ENCODE measurements around the gene ABCB4. TPM values are rescaled to one million over a fixed set of nuclear protein-coding genes. Genes with fewer than 3 reads are reported as not detected.

The ABCB4 gene
- not detected for total RNA-seq

DNA sequence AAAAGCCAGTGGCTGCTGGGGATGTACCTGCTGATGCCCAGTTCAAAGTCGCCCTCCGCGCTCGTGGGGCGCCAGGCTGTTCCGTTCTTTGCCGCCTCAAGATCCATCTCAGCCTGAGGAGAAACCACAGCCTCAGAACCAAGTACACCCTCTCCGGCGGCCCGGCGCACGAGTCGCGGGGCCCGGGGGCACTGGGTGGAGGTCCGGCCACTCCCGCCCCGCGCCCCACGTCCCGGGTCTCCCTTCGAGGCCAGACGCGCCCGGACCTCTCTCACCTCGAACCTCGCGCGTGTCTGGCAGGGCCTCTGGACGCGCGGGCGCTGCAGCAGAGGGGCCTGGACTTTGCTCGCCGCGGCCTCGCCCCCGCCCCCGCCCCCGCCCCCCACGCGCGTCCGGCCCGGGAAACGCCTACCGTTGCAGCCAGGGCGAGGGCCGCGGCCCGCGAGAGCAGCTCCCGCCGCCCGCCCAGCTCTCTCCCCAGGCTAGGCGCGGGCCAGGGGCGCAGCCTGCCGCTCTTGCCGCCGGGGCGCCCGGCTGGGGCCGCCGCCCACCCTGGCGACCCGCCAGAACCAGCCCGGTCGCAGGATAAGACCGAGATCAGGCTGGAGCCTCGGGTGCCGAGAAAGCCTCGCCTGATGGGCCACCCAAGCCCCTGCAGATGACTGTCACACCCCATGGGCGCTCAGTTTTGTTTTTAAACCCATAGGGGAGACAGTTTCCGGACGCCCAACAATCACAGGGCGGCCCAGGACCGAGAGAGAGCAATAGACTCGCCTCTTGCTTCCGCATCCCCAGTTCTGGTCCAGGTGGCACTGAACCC, at the start of gene ABCB4:
Gene ABCB4 (minus strand): TSS at position 322 of the 820 bp plus-strand sequence. CDS start 215 bp downstream, at position 107.
- Mint-ChIP-seq H3K4me3 (peak within 1 kb of the TSS; percentile 46), H3K27me3 (peaks cover 37% of the 10 kb centered on the region), H3K27ac (peak within 1 kb of the TSS; percentile 18), H3K9me3 (no peaks in the 10 kb centered on the region), H3K36me3 (ENCODE audit: low read depth) (no peaks in the 10 kb centered on the region), H3K4me1 (peaks cover 4% of the 10 kb centered on the region)
- ATAC-seq (replicated peaks): no peak

DNA sequence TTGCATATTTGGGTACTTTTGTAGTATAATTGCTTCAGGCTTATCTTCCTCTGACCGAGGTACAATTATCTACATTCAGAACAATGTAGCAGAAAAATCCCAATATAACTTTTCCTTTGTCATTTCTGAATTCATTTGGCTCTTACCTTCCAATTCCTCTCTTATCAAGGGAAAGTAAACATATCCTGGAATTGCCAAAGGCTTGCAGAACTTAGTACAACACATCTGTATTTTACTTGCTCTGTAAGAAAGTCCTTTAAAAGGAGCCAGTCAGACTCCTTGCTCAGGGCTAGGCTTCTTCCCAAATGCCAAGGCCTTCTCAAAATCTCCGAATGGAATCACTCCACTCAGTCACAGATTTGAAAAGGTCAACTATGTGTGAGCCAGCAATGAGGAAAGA, 43.3 kb upstream of the ABCB4 start:
- no peaks in the 10 kb centered on the region for H3K27me3 Mint-ChIP-seq
- H3K9me3 Mint-ChIP-seq: no peaks in the 10 kb centered on the region
- H3K4me1 Mint-ChIP-seq: no peaks in the 10 kb centered on the region
- H3K4me3 Mint-ChIP-seq: no peak overlapping the region
- no peak overlapping the region for H3K27ac Mint-ChIP-seq
- no peak for ATAC-seq (replicated peaks)
- H3K36me3 Mint-ChIP-seq (ENCODE audit: low read depth): peaks cover 29% of the 10 kb centered on the region

- Mint-ChIP-seq H3K4me3 (no peak overlapping the region), H3K4me1 (no peaks in the 10 kb centered on the region), H3K27me3 (no peaks in the 10 kb centered on the region), H3K36me3 (ENCODE audit: low read depth) (peaks cover 33% of the 10 kb centered on the region), H3K9me3 (no peaks in the 10 kb centered on the region), H3K27ac (no peak overlapping the region)
- ATAC-seq (replicated peaks): no peak
Observed at GRCh38 chr7:87517891-87518290, 42.4 kb upstream of the ABCB4 start.

- no peak for ATAC-seq (replicated peaks)
- Mint-ChIP-seq H3K4me3 (no peak overlapping the region), H3K9me3 (no peaks in the 10 kb centered on the region), H3K27ac (no peak overlapping the region), H3K4me1 (no peaks in the 10 kb centered on the region), H3K27me3 (no peaks in the 10 kb centered on the region), H3K36me3 (ENCODE audit: low read depth) (peaks cover 33% of the 10 kb centered on the region)
Observed at GRCh38 chr7:87517136-87517815, 41.8 kb upstream of the ABCB4 start.

DNA sequence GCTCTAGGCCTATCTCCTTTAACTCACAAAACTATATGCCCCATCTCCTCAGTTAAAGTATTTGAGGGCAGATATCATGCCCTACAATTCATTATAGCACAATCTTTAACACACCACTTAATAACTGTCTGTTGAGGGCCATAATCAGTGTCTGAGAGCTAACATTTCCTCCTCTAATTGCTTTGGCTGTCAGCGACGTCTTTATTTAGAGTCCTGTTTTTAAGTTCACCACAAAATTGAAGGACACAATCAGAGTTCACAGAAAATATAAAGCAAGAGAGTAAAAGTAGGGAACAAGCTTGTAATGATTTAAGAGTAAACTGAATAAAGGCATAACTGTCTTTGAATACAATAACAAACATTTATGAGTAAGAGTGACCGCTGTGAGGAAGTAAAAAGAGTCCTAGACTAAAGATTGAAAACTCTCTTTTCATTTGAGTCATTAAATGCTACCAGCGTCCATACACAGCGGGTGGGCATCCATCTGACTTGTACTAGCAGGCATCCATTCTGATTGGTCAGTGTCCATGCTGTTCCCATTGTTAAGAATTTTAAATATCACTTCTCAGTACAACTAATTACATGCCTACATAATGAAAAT, 38.4 kb upstream of the ABCB4 start:
- H3K4me3 Mint-ChIP-seq: no peak overlapping the region
- H3K27ac Mint-ChIP-seq: no peak overlapping the region
- peaks cover 43% of the 10 kb centered on the region for H3K36me3 Mint-ChIP-seq (ENCODE audit: low read depth)
- no peaks in the 10 kb centered on the region for H3K27me3 Mint-ChIP-seq
- no peaks in the 10 kb centered on the region for H3K4me1 Mint-ChIP-seq
- no peak for ATAC-seq (replicated peaks)
- H3K9me3 Mint-ChIP-seq: no peaks in the 10 kb centered on the region

DNA sequence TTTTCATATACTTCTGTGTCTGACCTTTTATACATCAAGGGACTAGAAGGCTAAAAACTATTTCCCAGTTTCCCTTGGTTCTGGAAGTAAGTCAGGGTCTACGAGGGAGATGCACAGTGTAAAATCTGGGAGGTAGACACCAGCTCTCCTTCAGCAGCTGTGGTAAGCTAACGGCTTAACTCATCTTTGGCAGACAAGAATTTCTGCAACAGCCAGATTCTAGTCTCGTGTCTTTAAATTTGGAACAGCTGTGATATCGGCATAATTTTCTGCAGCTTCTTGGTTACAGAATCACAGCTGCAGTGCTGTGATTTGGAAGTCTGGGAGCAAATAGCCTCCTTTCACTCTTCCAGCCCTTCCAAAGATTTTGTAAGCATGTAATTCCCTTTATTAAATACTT, 37.4 kb upstream of the ABCB4 start:
- no peak overlapping the region for H3K27ac Mint-ChIP-seq
- no peaks in the 10 kb centered on the region for H3K9me3 Mint-ChIP-seq
- no peaks in the 10 kb centered on the region for H3K27me3 Mint-ChIP-seq
- ATAC-seq (replicated peaks): no peak
- no peaks in the 10 kb centered on the region for H3K4me1 Mint-ChIP-seq
- H3K36me3 Mint-ChIP-seq (ENCODE audit: low read depth): peaks cover 47% of the 10 kb centered on the region
- no peak overlapping the region for H3K4me3 Mint-ChIP-seq

DNA sequence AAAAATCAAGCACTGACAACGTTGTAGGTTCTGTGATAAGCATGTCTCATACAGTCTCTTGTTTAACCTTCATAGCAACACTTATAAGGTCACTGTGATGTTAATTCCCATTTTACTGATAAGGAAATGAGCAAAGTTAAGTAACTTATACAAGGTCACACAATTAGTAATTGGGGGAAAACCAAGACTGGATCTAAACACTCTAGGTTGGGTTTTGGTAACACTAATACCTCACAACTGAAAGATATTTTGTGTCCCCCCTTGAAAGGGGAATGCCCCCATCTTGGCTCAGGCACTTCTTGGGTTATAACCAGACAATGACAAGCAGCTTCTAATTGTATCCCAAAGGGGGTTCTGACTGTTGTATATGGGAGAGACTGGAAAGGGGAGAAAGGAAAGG, 36.0 kb upstream of the ABCB4 start:
- peak; percentile 45 for ATAC-seq (replicated peaks)
- no peaks in the 10 kb centered on the region for H3K4me1 Mint-ChIP-seq

GRCh38 chr7:87510411-87510875, 35.0 kb upstream of the ABCB4 start:
- H3K9me3 Mint-ChIP-seq: no peaks in the 10 kb centered on the region
- no peak for ATAC-seq (replicated peaks)
- H3K36me3 Mint-ChIP-seq (ENCODE audit: low read depth): peaks cover 62% of the 10 kb centered on the region
- H3K27ac Mint-ChIP-seq: no peak overlapping the region
- H3K4me1 Mint-ChIP-seq: no peaks in the 10 kb centered on the region
- H3K4me3 Mint-ChIP-seq: no peak overlapping the region
- no peaks in the 10 kb centered on the region for H3K27me3 Mint-ChIP-seq

More for the DNA sequence above, 36.0 kb upstream of the ABCB4 start:
- Mint-ChIP-seq H3K27me3 (no peaks in the 10 kb centered on the region), H3K4me3 (no peak overlapping the region), H3K36me3 (ENCODE audit: low read depth) (peaks cover 52% of the 10 kb centered on the region), H3K27ac (no peak overlapping the region), H3K9me3 (no peaks in the 10 kb centered on the region)

DNA sequence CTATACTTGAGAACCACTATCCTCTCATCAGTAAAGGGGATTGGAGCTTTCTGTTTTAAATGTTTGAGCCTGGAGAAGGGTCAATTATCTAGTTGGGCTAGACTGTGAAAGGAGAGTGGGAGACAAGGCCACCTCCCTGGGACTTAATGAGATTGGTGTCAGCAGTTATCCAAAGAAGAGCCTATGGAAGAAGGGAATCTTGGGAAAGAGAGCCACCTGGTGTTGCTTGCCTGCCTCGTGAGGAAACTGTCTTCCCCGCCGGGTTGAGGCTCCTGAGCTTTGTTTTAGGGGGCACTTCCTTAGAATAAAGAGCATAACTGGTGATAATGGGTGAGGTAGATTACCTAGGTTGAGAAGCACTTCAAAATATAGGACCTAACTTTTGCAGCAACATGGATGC, 32.0 kb upstream of the ABCB4 start:
- H3K4me1 Mint-ChIP-seq: no peaks in the 10 kb centered on the region
- H3K4me3 Mint-ChIP-seq: no peak overlapping the region
- no peaks in the 10 kb centered on the region for H3K27me3 Mint-ChIP-seq
- no peaks in the 10 kb centered on the region for H3K9me3 Mint-ChIP-seq
- H3K36me3 Mint-ChIP-seq (ENCODE audit: low read depth): peaks cover 55% of the 10 kb centered on the region
- ATAC-seq (replicated peaks): no peak
- no peak overlapping the region for H3K27ac Mint-ChIP-seq

GRCh38 chr7:87506246-87507180, 31.0 kb upstream of the ABCB4 start:
- H3K4me1 Mint-ChIP-seq: no peaks in the 10 kb centered on the region
- no peaks in the 10 kb centered on the region for H3K27me3 Mint-ChIP-seq
- H3K9me3 Mint-ChIP-seq: no peaks in the 10 kb centered on the region
- peaks cover 55% of the 10 kb centered on the region for H3K36me3 Mint-ChIP-seq (ENCODE audit: low read depth)
- H3K27ac Mint-ChIP-seq: peak overlapping the region; percentile 29
- H3K4me3 Mint-ChIP-seq: no peak overlapping the region
- no peak for ATAC-seq (replicated peaks)

DNA sequence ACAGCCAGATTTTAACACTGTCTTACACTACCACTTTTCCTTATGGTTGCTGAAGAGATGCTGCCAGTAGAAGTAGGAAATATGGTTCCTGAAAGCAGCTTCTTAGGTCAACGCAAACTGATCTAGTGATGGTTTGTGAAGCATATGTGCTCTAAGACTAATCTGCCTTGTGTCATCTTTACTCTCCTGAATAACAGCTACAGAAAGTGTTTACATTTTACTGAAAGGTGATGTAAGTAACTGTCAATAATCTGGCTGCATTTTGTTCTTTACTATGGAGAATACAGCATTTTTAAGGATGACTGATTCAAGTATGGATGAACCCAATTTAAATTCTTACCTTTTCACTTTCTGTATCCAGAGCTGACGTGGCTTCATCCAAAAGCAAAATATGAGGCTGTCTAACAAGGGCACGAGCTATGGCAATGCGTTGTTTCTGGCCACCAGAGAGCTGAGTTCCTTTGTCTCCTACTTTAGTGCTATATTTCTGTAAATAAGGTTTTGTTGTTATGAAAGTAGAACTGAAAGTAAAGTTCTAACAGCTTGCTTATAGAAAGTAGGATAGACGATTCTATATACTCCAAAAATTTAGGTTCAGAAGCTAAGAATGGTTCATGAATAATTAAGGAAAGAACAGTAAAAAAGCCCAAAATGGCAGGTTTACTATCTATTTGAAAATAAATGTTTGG, 30.2 kb upstream of the ABCB4 start:
- peak overlapping the region; percentile 29 for H3K27ac Mint-ChIP-seq

DNA sequence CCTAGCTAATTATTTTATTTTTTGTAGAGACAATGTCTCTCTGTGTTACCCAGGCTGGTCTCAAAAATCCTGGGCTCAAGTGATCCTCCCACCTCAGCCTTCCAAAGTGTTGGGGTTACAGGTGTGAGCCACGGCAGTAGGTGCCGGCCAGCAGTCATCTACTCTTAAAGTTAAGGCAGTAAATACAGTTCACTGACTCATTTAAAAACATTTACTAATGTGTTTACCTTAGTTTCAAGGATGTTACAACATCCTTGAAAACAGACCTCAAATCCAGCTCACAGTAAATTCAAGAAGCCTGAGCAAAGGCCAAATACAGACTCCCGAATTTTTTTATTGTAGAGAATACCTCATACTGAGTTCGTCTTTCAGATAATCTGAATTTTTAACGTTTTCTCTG, 29.6 kb upstream of the ABCB4 start:
- no peaks in the 10 kb centered on the region for H3K9me3 Mint-ChIP-seq
- H3K27me3 Mint-ChIP-seq: no peaks in the 10 kb centered on the region
- no peak for ATAC-seq (replicated peaks)
- no peaks in the 10 kb centered on the region for H3K4me1 Mint-ChIP-seq
- H3K36me3 Mint-ChIP-seq (ENCODE audit: low read depth): peaks cover 55% of the 10 kb centered on the region
- no peak overlapping the region for H3K27ac Mint-ChIP-seq
- no peak overlapping the region for H3K4me3 Mint-ChIP-seq

More for the DNA sequence above, 30.2 kb upstream of the ABCB4 start:
- Mint-ChIP-seq H3K9me3 (no peaks in the 10 kb centered on the region), H3K4me1 (no peaks in the 10 kb centered on the region), H3K4me3 (no peak overlapping the region), H3K36me3 (ENCODE audit: low read depth) (peaks cover 55% of the 10 kb centered on the region), H3K27me3 (no peaks in the 10 kb centered on the region)
- no peak for ATAC-seq (replicated peaks)

- no peaks in the 10 kb centered on the region for H3K9me3 Mint-ChIP-seq
- no peak for ATAC-seq (replicated peaks)
- H3K4me1 Mint-ChIP-seq: no peaks in the 10 kb centered on the region
- H3K36me3 Mint-ChIP-seq (ENCODE audit: low read depth): peaks cover 6% of the 10 kb centered on the region
- H3K27me3 Mint-ChIP-seq: peaks cover 4% of the 10 kb centered on the region
- no peak overlapping the region for H3K27ac Mint-ChIP-seq
- no peak overlapping the region for H3K4me3 Mint-ChIP-seq
Observed at GRCh38 chr7:87499494-87499893, 24.0 kb upstream of the ABCB4 start.
